K562 (cell line): ENCODE measurements around the gene DAO. TPM values are rescaled to one million over a fixed set of nuclear protein-coding genes. Genes with fewer than 3 reads are reported as not detected.

ENCODE experiments used
- CREB3L1 ChIP-seq: fragments of 450-650 bp; IDR thresholded peaks from 2 replicates; pipeline ENCODE4 v1.6.1; 2014; ENCODE audit warnings: low read depth, mild to moderate bottlenecking, moderate library complexity, borderline replicate concordance
- E2F4 ChIP-seq: sonication (generic); formaldehyde crosslinking; IDR thresholded peaks from 2 replicates; pipeline ENCODE4 v1.8.0; 2022; ENCODE audit warnings: mild to moderate bottlenecking, low read depth, missing genetic modification reagents
- GABPB1 ChIP-seq: sonication (generic); formaldehyde crosslinking; IDR thresholded peaks from 2 replicates; pipeline ENCODE4 v1.8.0; 2022; ENCODE audit warnings: mild to moderate bottlenecking, missing genetic modification reagents
- IRF2 ChIP-seq: sonication (generic); formaldehyde crosslinking; IDR thresholded peaks from 2 replicates; pipeline ENCODE4 v1.8.1; 2022; ENCODE audit warnings: mild to moderate bottlenecking, missing genetic modification reagents
- RUNX1 ChIP-seq: sonication (generic); IDR thresholded peaks from 2 replicates; pipeline ENCODE4 v1.6.1; 2016; ENCODE audit warnings: antibody characterized with exemption, low read depth
- SIN3A ChIP-seq, 2 experiments: fragments of 150-350 bp in 1 of 2; IDR thresholded peaks; 2 replicates each; pipeline ENCODE4 v1.6.1; 2011 to 2016; ENCODE audit warnings: borderline replicate concordance in 2 of 2, low read depth in 2 of 2, low read length in 2 of 2, mild to moderate bottlenecking in 2 of 2, moderate library complexity in 2 of 2; ENCODE audit not compliant: control insufficient read depth in 1 of 2
- STAT5A ChIP-seq: IDR thresholded peaks from 2 replicates; pipeline ENCODE4 v1.6.1; 2012; ENCODE audit warnings: low read length, inconsistent platforms, borderline replicate concordance
- STAT5B ChIP-seq: fragments of 250-450 bp; sonication (Bioruptor Pico); IDR thresholded peaks from 2 replicates; pipeline ENCODE4 v1.8.0; 2021; ENCODE audit warnings: mild to moderate bottlenecking, inconsistent platforms
- ZBTB40 ChIP-seq, 2 experiments: fragments of 450-650 bp in 1 of 2; sonication (generic) in 1 of 2; formaldehyde crosslinking in 1 of 2; IDR thresholded peaks; 2 replicates each; pipeline versions ENCODE4 v1.7.1 to v1.9.0; 2016 to 2022; ENCODE audit warnings: inconsistent platforms in 1 of 2, mild to moderate bottlenecking in 1 of 2, missing genetic modification reagents in 1 of 2
- polyA plus RNA-seq, 8 experiments: library from polyadenylated mRNA; depleted of rRNA in 4 of 8; stranded (reverse) in 5 of 8; unstranded in 3 of 8; fragments of >200 nt; fragmentation: Nextera tagmentation in 2 of 8; fragmentation: Illumina TruSeq in 1 of 8; extraction: Ambion mirVana in 2 of 8; extraction: Trizol in 1 of 8; gene quantifications; 2 replicates each; pipeline versions ENCODE4 v1.2.1 to v1.2.3, GENCODE V29; 2011 to 2014; ENCODE audit warnings: inconsistent platforms in 1 of 8, missing spikeins in 1 of 8
- total RNA-seq, 7 experiments: library from RNA; depleted of rRNA in 6 of 7; stranded (reverse); fragments of >200 nt in 6 of 7; fragmentation: Illumina TruSeq in 2 of 7; extraction: Trizol in 2 of 7; gene quantifications; 2 replicates each; pipeline versions ENCODE4 v1.2.1 to v1.2.3, GENCODE V29; 2011 to 2021; ENCODE audit warnings: low replicate concordance in 1 of 7
- TF ChIP-seq, protein P1 (sequence below): fragments of 450-650 bp; formaldehyde crosslinking; IDR thresholded peaks from 2 replicates; pipeline ENCODE4 v1.4.0; 2020; ENCODE audit warnings: mild to moderate bottlenecking, moderate library complexity

The DAO gene
- total and polyA plus RNA-seq, 9 of the 15 experiments (the other 6 are each of a cell fraction or from before 2014, with no cell fraction given) = not detected

GRCh38 chr12:108855284-108856169 lies 24.4 kb upstream of the DAO start (continued):
- TF ChIP-seq ZBTB40 (IDR thresholded peaks at IDR 0.05) (no peak), ZBTB40 (CRISPR knock-in tag; IDR thresholded peaks at IDR 0.05) (no peak), RUNX1 (0 out of 2 replicates have a peak, but pooled peaks have one; percentile 60), SIN3A (IDR thresholded peaks at IDR 0.05; ENCODE audit: borderline replicate concordance in 2 of 2, control insufficient read depth in 1 of 2, low read depth in 2 of 2, low read length in 2 of 2) (no peak), STAT5B (CRISPR knock-in tag) (no peak), CREB3L1 (peak; percentile 27; the same call in 1 of the 2 replicates), GABPB1 (CRISPR knock-in tag) (no peak), IRF2 (CRISPR knock-in tag) (no peak), STAT5A (peak; percentile 86), E2F4 (no peak)
- TF ChIP-seq, protein P1, sequence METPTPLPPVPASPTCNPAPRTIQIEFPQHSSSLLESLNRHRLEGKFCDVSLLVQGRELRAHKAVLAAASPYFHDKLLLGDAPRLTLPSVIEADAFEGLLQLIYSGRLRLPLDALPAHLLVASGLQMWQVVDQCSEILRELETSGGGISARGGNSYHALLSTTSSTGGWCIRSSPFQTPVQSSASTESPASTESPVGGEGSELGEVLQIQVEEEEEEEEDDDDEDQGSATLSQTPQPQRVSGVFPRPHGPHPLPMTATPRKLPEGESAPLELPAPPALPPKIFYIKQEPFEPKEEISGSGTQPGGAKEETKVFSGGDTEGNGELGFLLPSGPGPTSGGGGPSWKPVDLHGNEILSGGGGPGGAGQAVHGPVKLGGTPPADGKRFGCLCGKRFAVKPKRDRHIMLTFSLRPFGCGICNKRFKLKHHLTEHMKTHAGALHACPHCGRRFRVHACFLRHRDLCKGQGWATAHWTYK (CRISPR knock-in tag) = no peak
